HCT116 (cell line): Measurements from ENCODE around the gene ADPRS. TPM values are rescaled to one million over a fixed set of nuclear protein-coding genes. Genes with fewer than 3 reads are reported as not detected.

Source experiments
- ATAC-seq: fragments of 200-7000 bp; cut with Tn5 transposase; 2 replicates; pipeline ENCODE4 v1.9.1; 2020; ENCODE audit warnings: mild to moderate bottlenecking, moderate library complexity
- Bru-seq: library from RNA; stranded (reverse); fragments of 400-500 nt; gene quantifications from one replicate; lab custom pipeline; 2021; lab: Mats Ljungman, UMichigan
- BruChase-seq, 2 experiments: library from RNA; stranded (reverse); fragments of 400-500 nt; gene quantifications; one replicate each; lab custom pipeline; 2021; lab: Mats Ljungman, UMichigan
- BruUV-seq: library from RNA; stranded (reverse); fragments of 400-500 nt; replicated peaks from 2 replicates; lab custom pipeline; 2021; lab: Mats Ljungman, UMichigan
- CTCF ChIA-PET: fragments of 300-600 bp; sonication (Branson Sonifier 250); formaldehyde crosslinking; loops from one replicate; lab custom pipeline; 2021; ENCODE audit warnings: antibody characterized with exemption; lab: Charles Lee
- POLR2A ChIA-PET: fragments of 300-600, 350-600 bp; sonication (Branson Sonifier 250); formaldehyde crosslinking; loops from one replicate; lab custom pipeline; 2021; ENCODE audit warnings: antibody characterized with exemption; lab: Charles Lee
- RAD21 ChIA-PET, 2 experiments: fragments of 300-600 bp; sonication (Branson Sonifier 250); formaldehyde crosslinking; loops; one replicate each; lab custom pipeline; 2023; ENCODE audit warnings: low total read pairs in 2 of 2; ENCODE audit not compliant: uncharacterized antibody in 2 of 2, unreplicated experiment in 2 of 2, low non-redundant PET in 1 of 2; lab: Charles Lee
- DNase-seq: peaks from one replicate; pipeline ENCODE4 v3.0.0-alpha.2; 2010; ENCODE audit warnings: low read depth, low spot score
- H2AFZ ChIP-seq: fragments of 200-600 bp; shearing (Covaris generic), sonication (generic); 2 replicates; pipeline ENCODE4 v1.6.1; 2017; ENCODE audit warnings: low read depth, mixed run types, mixed read lengths, antibody characterized with exemption, low read length; ENCODE audit not compliant: poor library complexity, severe bottlenecking
- H3K27ac ChIP-seq: 2 replicates; pipeline ENCODE4 v1.5.1; 2012; ENCODE audit warnings: low read depth, low read length
- H3K27me3 ChIP-seq: fragments of 200-600 bp; sonication (generic); 2 replicates; pipeline ENCODE4 v1.6.1; 2016; ENCODE audit warnings: mixed run types, low read length, mixed read lengths; ENCODE audit not compliant: insufficient read depth
- H3K36me3 ChIP-seq, 2 experiments: fragments of 200-500 bp in 1 of 2; fragments of 200-600 bp in 1 of 2; sonication (Bioruptor generic) in 1 of 2; sonication (generic) in 1 of 2; 2 replicates each; pipeline versions ENCODE4 v1.5.1 to v1.6.1; 2014 to 2016; ENCODE audit warnings: low read length in 2 of 2, inconsistent platforms in 1 of 2, mixed read lengths in 1 of 2, mixed run types in 1 of 2; ENCODE audit not compliant: insufficient read depth in 2 of 2, control insufficient read depth in 1 of 2
- H3K4me1 ChIP-seq, 2 experiments: fragments of 200-600 bp in 1 of 2; sonication (generic) in 1 of 2; 2 replicates each; pipeline versions ENCODE4 v1.5.1 to v1.6.1; 2012 to 2017; ENCODE audit warnings: low read length in 2 of 2, inconsistent platforms in 1 of 2, mild to moderate bottlenecking in 1 of 2, mixed read lengths in 1 of 2, mixed run types in 1 of 2, moderate library complexity in 1 of 2; ENCODE audit not compliant: insufficient read depth in 2 of 2, control insufficient read depth in 1 of 2
- H3K4me2 ChIP-seq: fragments of 200-600 bp; sonication (generic); 2 replicates; pipeline ENCODE4 v1.6.1; 2017; ENCODE audit warnings: mixed run types, low read length, mixed read lengths
- H3K4me3 ChIP-seq, 2 experiments: fragments of 200-600 bp in 1 of 2; sonication (generic) in 1 of 2; replicated peaks in 1 of 2; 2 replicates each; pipeline ENCODE4 v1.5.1; 2011 to 2016; ENCODE audit warnings: low read length in 2 of 2, control low read depth in 1 of 2, low read depth in 1 of 2, mild to moderate bottlenecking in 1 of 2, mixed read lengths in 1 of 2, mixed run types in 1 of 2
- H3K79me2 ChIP-seq: fragments of 200-600 bp; sonication (generic); 2 replicates; pipeline ENCODE4 v1.6.1; 2017; ENCODE audit warnings: mild to moderate bottlenecking, mixed run types, low read length, moderate library complexity, mixed read lengths; ENCODE audit not compliant: insufficient read depth
- H3K9ac ChIP-seq: fragments of 200-600 bp; sonication (generic); 2 replicates; pipeline ENCODE4 v1.6.1; 2016; ENCODE audit warnings: low read length, mixed read lengths
- H3K9me2 ChIP-seq: fragments of 200-600 bp; sonication (generic), shearing (Covaris generic); 2 replicates; pipeline ENCODE4 v1.6.1; 2017; ENCODE audit warnings: mixed run types, mild to moderate bottlenecking, moderate library complexity; ENCODE audit not compliant: insufficient read depth
- H3K9me3 ChIP-seq, 2 experiments: fragments of 200-500 bp in 1 of 2; fragments of 200-600 bp in 1 of 2; sonication (Bioruptor generic) in 1 of 2; sonication (generic) in 1 of 2; 2 replicates each; pipeline ENCODE4 v1.6.1; 2014 to 2017; ENCODE audit warnings: low read length in 2 of 2, mixed read lengths in 2 of 2, inconsistent platforms in 1 of 2, low read depth in 1 of 2, mild to moderate bottlenecking in 1 of 2, mixed run types in 1 of 2, moderate library complexity in 1 of 2; ENCODE audit not compliant: control insufficient read depth in 1 of 2, insufficient read depth in 1 of 2
- H4K20me1 ChIP-seq: fragments of 200-600 bp; sonication (generic), shearing (Covaris generic); 2 replicates; pipeline ENCODE4 v1.6.1; 2017; ENCODE audit warnings: mixed run types, mild to moderate bottlenecking, moderate library complexity; ENCODE audit not compliant: insufficient read depth
- ATF3 ChIP-seq: IDR thresholded peaks from 2 replicates; pipeline ENCODE4 v1.6.1; 2012
- CBX3 ChIP-seq: IDR thresholded peaks from 2 replicates; pipeline ENCODE4 v1.6.1; 2012; ENCODE audit warnings: low read depth
- CTCF ChIP-seq, 3 experiments: fragments of 200-600 bp in 1 of 3; sonication (generic) in 1 of 3; IDR thresholded peaks in 2 of 3; conservative IDR thresholded peaks in 1 of 3; 2 replicates each; pipeline ENCODE4 v1.5.1; 2012 to 2017; ENCODE audit warnings: low read depth in 2 of 3, low read length in 2 of 3, antibody characterized with exemption in 1 of 3, borderline replicate concordance in 1 of 3, control low read depth in 1 of 3, mild to moderate bottlenecking in 1 of 3, mixed read lengths in 1 of 3, mixed run types in 1 of 3, moderate library complexity in 1 of 3; ENCODE audit not compliant: insufficient read depth in 1 of 3
- EGR1 ChIP-seq: IDR thresholded peaks from 2 replicates; pipeline ENCODE4 v1.6.1; 2012; ENCODE audit warnings: low read depth
- ELF1 ChIP-seq: IDR thresholded peaks from 2 replicates; pipeline ENCODE4 v1.6.1; 2012; ENCODE audit warnings: low read depth, borderline replicate concordance
- JUND ChIP-seq: IDR thresholded peaks from 2 replicates; pipeline ENCODE4 v1.6.1; 2012
- POLR2A ChIP-seq: IDR thresholded peaks from 2 replicates; pipeline ENCODE4 v1.7.0; 2011; ENCODE audit warnings: borderline replicate concordance; ENCODE audit not compliant: insufficient read depth, insufficient read length; ENCODE audit errors: extremely low read depth
- POLR2AphosphoS5 ChIP-seq: IDR thresholded peaks from 2 replicates; pipeline ENCODE4 v1.6.1; 2011; ENCODE audit warnings: mild to moderate bottlenecking, low read depth, low read length, moderate library complexity
- RAD21 ChIP-seq: IDR thresholded peaks from 2 replicates; pipeline ENCODE4 v1.6.1; 2012; ENCODE audit warnings: low read depth, mild to moderate bottlenecking
- SIN3A ChIP-seq: IDR thresholded peaks from 2 replicates; pipeline ENCODE4 v1.6.1; 2012; ENCODE audit warnings: low read depth
- SP1 ChIP-seq: IDR thresholded peaks from 2 replicates; pipeline ENCODE4 v1.6.1; 2012; ENCODE audit warnings: low read depth
- SRF ChIP-seq: IDR thresholded peaks from 2 replicates; pipeline ENCODE4 v1.6.1; 2012; ENCODE audit warnings: low read depth
- YY1 ChIP-seq: IDR thresholded peaks from 2 replicates; pipeline ENCODE4 v1.6.1; 2011; ENCODE audit warnings: low read length, low read depth, moderate library complexity, mild to moderate bottlenecking; ENCODE audit not compliant: insufficient replicate concordance; ENCODE audit errors: extremely low read depth
- ZBTB33 ChIP-seq: IDR thresholded peaks from 2 replicates; pipeline ENCODE4 v1.6.1; 2011; ENCODE audit warnings: mild to moderate bottlenecking, low read length, moderate library complexity; ENCODE audit not compliant: insufficient replicate concordance; ENCODE audit errors: extremely low read depth
- ZFX ChIP-seq: fragments of 450-650 bp; IDR thresholded peaks from 2 replicates; pipeline ENCODE4 v1.6.1; 2017
- ZNF274 ChIP-seq: fragments of 200-500 bp; sonication (Bioruptor generic); IDR thresholded peaks from 2 replicates; pipeline ENCODE4 v1.6.1; 2014; ENCODE audit warnings: mild to moderate bottlenecking, low read depth, low read length, inconsistent platforms
- intact Hi-C: fragments of 100-400 bp; cut with micrococcal nuclease; formaldehyde crosslinking; loops from 2 replicates; pipeline ENCODE4 v1.10.0; 2022
- long read RNA-seq: library from polyadenylated mRNA; unstranded; transcript quantifications from one replicate; pipeline ENCODE4 v2.0.0, GENCODE V29; 2021; ENCODE audit not compliant: unreplicated experiment
- polyA plus RNA-seq: library from polyadenylated mRNA; unstranded; fragments of >200 nt; gene quantifications from 2 replicates; pipeline ENCODE4 v1.2.1, GENCODE V29; 2012; ENCODE audit warnings: missing spikeins
- total RNA-seq: library from RNA; stranded (reverse); gene quantifications from one replicate; pipeline ENCODE4 v1.2.1, GENCODE V29; 2021; ENCODE audit not compliant: unreplicated experiment
- TF ChIP-seq, protein P1 (sequence below): IDR thresholded peaks from 2 replicates; pipeline ENCODE4 v1.6.1; 2012

ADPRS gene, protein sequence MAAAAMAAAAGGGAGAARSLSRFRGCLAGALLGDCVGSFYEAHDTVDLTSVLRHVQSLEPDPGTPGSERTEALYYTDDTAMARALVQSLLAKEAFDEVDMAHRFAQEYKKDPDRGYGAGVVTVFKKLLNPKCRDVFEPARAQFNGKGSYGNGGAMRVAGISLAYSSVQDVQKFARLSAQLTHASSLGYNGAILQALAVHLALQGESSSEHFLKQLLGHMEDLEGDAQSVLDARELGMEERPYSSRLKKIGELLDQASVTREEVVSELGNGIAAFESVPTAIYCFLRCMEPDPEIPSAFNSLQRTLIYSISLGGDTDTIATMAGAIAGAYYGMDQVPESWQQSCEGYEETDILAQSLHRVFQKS
- total RNA-seq (28.2 TPM), Bru-seq, nascent RNA (percentile 82 among the genes with signal in this experiment), BruChase-seq, experiment 1, labeled RNA remaining after a 6-hour chase (percentile 73 among the genes with signal in this experiment), BruChase-seq, experiment 2, labeled RNA remaining after a 2-hour chase (percentile 85 among the genes with signal in this experiment)
- polyA plus RNA-seq, result 25.4 and 28.9 TPM in 2 replicates
- long read RNA-seq, transcript ADPRHL2-201 (6 exons, 1,668 nt), result major isoform, 68 of 76 reads
- long read RNA-seq, partial matches to known transcripts, result 6 of 76 reads
- long read RNA-seq, other reads (novel, unspliced or antisense), result 2 of 76 reads

GRCh38 chr1:36088577-36089392 lies at the start of gene ADPRS:
Gene ADPRS (plus strand): TSS chr1:36088892. CDS start chr1:36088905, 13 bp downstream.
- Histone ChIP-seq H4K20me1 (no peaks in the 10 kb centered on the region), H3K36me3 (peaks cover 17 to 23% of the 10 kb centered on the region in 2 experiments; a peak in 3 of 4 replicates), H3K27ac (peak within 1 kb of the TSS; percentile 76), H3K9me2 (no peaks in the 10 kb centered on the region), H3K79me2 (peaks cover 27% of the 10 kb centered on the region), H3K9me3 (no peaks in the 10 kb centered on the region), H3K4me1 (peaks cover 0 to 15% of the 10 kb centered on the region in 2 experiments; a peak in 2 of 4 replicates), H3K4me3 (peak within 1 kb of the TSS; percentile 96 to 98), H3K4me2 (peak within 1 kb of the TSS; percentile 99), H3K9ac (peak within 1 kb of the TSS; percentile 88), H3K27me3 (no peaks in the 10 kb centered on the region), H2AFZ (peak within 1 kb of the TSS; percentile 31)
- ATAC-seq (peak; percentile 82), DNase-seq (peak; percentile 75)
- BruUV-seq, result no TSS peak
- intact Hi-C loops, result loop anchor here (2.0 to 10.0 kb wide), 2 partner anchors 158 to 234 kb away; partner anchors contain the start of gene AGO3
- TF ChIP-seq SP1 (peak; percentile 71), ZBTB33 (peak; percentile 72), SRF (peak; percentile 79; the same call in 1 of the 2 replicates), ZFX (peak; percentile 81), JUND (no peak), ATF3 (no peak), POLR2A (peak; percentile 76), CBX3 (peak; percentile 82; the same call in 1 of the 2 replicates), RAD21 (peak; percentile 53; the same call in 1 of the 2 replicates), SIN3A (peak; percentile 97), ZNF274 (no peak), YY1 (peak; percentile 94), CTCF (IDR thresholded peaks at IDR 0.05 in 2 of 3, conservative IDR thresholded peaks at IDR 0.05 in 1 of 3; ENCODE audit: borderline replicate concordance in 1 of 3, insufficient read depth in 1 of 3, low read depth in 2 of 3, low read length in 2 of 3) (peak; percentile 81 to 98 (median 89)), EGR1 (peak; percentile 64; the same call in 1 of the 2 replicates), ELF1 (no peak; the same call in 1 of the 2 replicates), POLR2AphosphoS5 (peak; percentile 97)
- TF ChIP-seq, protein P1, sequence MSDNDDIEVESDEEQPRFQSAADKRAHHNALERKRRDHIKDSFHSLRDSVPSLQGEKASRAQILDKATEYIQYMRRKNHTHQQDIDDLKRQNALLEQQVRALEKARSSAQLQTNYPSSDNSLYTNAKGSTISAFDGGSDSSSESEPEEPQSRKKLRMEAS, result peak; percentile 87
- POLR2A ChIA-PET, result no interaction called here
- CTCF ChIA-PET, result no interaction called here
- RAD21 ChIA-PET, result no interaction called here
